HG02885 (cell line): ENCODE measurements around the gene INHBC.
"Not testable (repeated sequence)": the region's sequence is repeated elsewhere in the genome, so short reads cannot be mapped to it uniquely, and the experiment has no call there.

Experiments
- ATAC-seq: cut with Tn5 transposase; IDR thresholded peaks from one replicate; pipeline ENCODE4 v1.9.1; 2021; ENCODE audit warnings: mild to moderate bottlenecking; ENCODE audit not compliant: unreplicated experiment, poor library complexity

INHBC gene, protein sequence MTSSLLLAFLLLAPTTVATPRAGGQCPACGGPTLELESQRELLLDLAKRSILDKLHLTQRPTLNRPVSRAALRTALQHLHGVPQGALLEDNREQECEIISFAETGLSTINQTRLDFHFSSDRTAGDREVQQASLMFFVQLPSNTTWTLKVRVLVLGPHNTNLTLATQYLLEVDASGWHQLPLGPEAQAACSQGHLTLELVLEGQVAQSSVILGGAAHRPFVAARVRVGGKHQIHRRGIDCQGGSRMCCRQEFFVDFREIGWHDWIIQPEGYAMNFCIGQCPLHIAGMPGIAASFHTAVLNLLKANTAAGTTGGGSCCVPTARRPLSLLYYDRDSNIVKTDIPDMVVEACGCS

DNA sequence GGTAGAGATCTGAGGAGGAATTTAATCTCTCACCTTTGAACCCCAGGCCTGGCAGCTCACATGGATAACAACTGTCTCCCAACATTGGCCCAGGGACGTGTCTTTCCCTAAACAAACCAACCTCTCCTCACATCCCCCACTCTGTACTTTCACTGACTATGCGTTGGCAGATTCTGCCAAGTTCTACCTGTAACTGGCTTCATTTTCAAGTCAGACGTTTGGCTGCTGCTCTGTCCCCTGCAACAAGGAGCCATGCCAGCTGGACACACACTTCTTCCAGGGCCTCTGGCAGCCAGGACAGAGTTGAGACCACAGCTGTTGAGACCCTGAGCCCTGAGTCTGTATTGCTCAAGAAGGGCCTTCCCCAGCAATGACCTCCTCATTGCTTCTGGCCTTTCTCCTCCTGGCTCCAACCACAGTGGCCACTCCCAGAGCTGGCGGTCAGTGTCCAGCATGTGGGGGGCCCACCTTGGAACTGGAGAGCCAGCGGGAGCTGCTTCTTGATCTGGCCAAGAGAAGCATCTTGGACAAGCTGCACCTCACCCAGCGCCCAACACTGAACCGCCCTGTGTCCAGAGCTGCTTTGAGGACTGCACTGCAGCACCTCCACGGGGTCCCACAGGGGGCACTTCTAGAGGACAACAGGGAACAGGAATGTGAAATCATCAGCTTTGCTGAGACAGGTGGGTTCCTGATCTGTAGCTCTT is at the start of gene INHBC:
TSS of gene INHBC (plus strand) at position 268 of the 707 bp plus-strand sequence. CDS start at position 371, 103 bp downstream.
- no peak for ATAC-seq

DNA sequence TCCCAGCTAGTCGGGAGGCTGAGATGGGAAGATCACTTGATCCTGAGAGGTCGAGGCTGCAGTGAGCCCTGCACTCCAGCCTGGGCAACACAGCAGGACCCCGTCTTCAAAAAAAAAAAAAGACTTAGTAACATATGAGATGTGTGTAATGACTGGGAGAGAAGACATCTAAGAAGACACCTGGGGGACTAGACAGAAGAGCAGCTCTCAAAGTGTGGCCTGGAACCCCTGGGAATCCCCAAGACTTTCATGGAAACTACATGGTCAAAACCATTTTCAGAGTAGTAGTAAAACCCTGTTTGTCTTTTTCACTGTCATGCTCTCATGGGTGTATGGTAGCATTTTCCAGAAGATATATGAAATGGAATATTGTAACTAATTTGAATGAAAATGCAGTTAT is 49.0 kb upstream of the INHBC start:
- no peak for ATAC-seq

DNA sequence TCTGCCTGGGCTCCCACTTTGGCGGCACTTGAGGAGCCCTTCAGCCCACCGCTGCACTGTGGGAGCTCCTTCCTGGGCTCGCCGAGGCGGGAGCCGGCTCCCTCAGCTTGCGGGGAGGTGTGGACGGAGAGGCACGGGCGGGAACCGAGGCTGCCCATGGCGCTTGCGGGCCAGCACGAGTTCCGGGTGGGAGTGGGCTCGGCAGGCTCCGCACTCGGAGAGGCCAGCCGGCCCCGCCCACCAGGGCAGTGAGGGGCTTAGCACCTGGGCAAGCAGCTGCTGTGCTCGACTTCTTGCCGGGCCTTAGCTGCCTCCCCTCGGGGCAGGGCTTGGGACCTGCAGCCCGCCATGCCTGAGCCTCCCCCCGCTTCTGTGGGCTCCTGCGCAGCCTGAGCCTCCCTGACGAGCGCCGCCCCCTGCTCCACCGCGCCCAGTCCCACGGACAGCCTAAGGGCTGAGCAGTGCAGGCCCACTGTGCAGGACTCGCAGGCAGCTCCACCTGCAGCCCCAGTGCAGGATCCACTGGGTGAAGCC is 48.3 kb upstream of the INHBC start:
- ATAC-seq, result no peak

DNA sequence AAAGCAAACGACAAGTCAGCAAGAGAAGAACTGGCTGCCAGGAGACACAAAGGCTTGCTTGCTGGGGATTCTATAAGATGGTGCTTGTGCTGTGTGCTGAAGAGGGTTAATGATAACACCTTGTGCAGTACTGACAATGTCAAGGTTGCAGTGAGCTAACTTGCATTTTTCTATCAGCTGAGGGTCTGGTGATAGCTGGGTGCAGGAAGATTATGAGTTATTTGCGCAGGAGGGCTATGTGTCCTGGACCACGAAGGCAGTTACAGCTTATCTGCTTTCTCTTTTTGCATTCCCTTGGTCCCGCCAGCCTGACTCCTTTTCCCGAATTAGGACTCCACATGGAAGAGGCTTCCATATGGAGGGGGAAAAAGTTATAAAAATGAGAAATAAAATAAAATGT is 46.2 kb upstream of the INHBC start:
- ATAC-seq, result no peak

DNA sequence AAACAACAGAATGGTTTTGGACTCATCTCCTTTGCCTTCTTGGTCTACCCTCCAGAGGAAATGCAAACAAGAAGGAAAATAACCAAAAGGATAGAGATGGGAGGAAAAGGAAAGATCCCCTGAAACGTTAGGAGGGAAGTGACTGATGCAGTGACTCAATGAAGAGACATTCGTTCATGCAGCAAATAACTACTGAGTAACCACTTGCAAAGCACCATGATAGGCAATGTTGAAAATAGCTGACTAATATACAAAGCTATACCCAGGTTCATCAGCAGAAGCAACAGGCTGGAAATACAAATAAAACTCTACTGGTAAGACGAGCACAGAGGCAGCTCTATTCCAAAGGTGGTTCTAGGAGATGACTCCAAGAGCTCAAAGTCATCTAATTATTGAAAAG is 45.6 kb upstream of the INHBC start:
- ATAC-seq, result no peak

DNA sequence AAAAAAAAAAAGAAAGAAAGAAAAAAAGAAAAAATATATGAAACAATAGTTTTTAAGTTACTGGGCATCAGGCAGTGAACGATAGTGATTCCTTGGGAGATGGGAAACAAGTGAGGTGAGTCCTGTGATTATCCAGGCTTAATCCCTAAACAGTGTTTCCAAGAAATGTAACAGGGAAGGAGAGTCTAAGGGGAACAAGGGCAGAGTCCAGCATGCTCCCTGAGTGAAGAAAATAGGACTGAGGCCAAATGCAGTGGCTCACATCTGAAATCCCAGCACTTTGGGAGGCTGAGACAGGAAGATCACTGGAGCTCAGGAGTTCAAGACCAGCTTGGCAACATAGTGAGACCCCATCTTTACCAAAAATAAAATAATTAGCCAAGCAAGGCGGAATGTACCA is 44.4 kb upstream of the INHBC start:
- ATAC-seq, result no peak

DNA sequence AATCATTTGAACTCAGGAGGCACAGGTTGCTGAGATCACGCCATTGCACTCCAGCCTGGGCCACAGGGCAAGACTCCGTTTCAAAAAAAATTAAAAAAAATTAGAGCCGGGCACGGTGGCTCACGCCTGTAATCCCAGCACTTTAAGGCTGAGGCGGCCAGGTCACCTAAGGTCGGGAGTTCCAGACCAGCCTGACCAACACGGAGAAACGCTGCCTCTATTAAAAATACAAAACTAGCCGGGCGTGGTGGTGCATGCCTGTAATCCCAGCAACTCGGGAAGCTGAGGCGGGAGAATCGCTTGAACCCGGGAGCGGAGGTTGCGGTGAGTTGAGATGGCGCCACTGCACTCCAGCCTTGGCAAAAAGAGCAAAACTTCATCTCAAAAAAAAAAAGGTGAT is 39.5 kb upstream of the INHBC start:
- ATAC-seq, result no peak

DNA sequence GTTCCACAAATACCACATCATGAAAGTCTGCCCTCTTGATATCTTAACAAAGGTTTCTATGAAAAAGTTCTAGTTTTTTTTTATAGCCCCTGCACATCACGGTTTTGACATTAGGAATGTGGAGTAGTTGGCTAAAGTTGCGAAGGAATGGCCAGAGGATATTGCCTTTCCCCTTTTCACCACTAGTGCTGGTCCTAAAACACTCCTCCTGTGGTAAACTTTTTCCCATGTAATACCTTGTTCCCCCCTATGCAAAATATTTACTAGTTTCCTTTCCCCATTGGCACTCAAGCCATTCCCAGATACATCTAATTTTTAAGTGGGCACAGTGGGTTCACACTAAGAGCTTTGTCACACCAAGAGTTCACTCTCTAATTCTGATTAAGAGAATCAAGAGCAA is 37.1 kb upstream of the INHBC start:
- no peak for ATAC-seq

DNA sequence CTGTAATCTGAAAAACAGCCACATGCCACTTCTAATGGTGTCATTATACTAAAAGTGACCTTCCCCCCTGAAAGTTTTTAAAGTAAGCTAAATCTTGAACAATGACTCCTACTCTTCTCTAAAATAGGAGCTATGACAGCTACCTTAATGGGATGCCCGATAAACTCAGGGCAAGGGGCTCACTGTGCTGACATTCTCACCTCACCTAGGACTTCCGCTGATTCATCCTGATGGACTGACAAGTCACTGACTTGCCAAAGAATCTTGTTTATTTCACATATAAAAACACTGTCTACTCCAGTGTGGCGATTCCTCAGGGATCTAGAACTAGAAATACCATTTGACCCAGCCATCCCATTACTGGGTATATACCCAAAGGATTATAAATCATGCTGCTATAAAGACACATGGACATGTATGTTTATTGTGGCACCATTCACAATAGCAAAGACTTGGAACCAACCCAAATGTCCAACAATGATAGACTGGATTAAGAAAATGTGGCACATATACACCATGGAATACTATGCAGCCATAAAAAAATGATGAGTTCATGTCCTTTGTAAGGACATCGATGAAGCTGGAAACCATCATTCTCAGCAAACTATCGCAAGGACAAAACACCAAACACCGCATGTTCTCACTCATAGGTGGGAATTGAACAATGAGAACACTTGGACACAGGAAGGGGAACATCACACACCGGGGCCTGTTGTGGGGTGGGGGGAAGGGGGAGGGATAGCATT is 34.7 kb upstream of the INHBC start:
- not testable (repeated sequence) for ATAC-seq

DNA sequence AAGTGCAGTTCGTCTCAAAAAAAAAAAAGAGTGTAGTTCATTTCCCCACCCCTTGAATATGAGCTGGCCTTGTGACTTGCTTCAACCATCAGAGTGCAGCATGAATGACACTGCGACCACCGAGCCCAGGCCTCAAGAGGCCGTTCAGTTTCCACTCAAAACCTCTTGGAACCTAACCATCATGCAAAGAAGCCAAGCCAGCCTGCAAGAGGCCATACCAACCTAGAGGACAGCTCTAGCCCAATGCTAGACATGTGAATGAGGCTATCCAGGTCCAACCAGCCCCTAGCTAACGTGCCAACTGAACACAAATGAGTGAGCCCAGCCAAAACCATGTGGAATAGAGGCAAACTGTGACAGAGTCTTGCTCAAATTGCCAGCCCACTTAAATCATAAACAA is 33.4 kb upstream of the INHBC start:
- no peak for ATAC-seq

DNA sequence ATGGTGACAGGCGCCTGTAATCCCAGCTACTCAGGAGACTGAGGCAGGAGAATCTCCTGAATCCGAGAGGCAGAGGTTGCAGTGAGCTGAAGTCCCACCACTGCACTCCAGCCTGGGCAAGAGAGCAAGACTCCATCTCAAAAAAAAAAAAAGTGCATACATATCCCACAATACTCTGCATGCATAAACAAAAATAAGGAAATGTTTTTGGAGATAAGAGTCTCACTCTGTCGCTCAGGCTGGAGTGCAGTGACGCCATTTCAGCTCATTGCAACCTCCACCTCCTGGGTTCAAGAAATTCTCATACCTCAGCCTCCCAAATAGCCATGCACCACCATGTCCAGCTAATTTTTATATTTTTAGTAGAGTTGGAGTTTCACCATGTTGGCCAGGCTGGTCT is 32.4 kb upstream of the INHBC start:
- ATAC-seq, result not testable (repeated sequence)

DNA sequence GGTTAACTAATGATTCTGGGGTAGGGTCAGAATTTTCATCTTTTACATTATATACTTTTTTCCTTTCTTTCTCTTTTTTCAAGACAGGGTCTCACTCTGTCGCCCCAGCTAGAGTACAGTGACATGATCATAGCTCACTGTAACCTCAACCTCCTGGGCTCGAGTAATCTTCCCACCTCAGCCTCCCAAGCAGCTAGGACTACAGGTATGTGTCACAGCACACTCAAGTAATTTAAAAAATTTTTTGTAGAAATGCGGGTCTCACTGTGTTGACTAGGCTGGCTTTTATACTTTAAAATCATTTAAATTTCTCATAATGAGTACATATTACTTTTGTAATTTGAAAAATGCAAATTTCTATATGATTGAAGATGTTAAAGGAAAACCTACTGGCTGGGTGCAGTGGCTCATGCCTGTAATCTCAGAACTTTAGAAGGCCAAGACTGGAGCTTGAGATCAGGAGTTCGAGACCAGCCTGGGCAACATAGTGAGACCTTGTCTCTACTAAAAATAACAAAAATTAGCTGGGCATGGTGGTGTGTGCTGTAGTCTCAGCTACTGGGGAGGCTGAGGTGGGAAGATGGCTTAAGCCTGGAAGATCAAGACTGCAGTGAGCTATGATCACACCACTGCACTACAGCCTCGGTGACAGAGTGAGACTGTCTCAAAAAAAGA is 29.5 kb upstream of the INHBC start:
- no peak for ATAC-seq

DNA sequence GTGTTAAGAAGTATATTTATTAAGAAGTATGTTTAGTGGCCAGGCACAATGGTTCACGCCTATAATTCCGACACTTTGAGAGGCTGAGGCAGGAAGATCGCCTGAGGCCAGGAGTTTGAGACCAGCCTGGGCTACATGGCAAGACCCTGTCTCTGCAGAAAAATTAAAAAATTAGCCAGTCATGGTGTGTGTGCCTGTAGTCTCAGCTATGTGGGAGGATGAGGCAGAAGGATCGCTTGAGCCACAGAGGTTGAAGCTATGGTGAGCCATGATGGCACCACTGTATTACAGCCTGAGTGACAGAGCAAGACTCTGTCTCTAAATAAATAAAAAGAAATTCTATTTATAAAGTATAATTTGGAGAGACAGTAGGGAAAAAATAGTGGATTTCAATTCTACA is 24.1 kb upstream of the INHBC start:
- no peak for ATAC-seq

DNA sequence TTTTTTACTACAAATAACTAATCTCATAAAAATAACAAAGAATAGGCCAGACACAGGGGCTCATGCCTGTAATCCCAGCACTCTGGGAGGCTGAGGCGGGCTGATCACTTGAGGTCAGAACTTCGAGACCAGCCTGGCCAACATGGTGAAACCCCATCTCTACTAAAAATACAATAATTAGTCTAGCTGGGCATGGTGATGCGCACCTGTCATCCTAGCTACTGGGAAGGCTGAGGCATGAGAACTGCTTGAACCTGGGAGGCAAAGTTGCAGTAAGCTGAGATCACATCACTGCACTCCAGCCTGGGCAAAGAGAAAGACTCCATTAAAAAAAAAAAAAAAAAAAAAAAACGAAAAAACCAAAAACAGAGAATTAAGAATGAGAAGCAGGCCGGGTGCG is 20.4 kb upstream of the INHBC start:
- ATAC-seq, result not testable (repeated sequence)

DNA sequence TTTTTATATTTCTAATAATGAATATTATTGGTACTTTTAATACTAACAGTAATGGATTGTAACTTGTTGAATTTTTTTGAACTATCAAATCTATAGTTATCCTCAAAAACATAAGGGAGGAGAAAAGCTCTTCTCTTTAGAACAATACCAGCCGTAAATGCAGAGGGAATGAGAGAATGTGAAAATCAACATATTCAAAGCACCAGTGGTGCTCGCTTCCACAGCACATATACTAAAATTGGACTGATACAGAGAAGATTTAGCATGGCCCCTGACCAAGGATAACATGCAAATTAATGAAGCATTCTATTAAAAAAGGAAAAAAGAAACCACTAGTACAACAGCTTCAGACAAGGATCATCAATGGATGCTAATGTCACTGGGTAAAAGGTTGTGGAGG is 19.5 kb upstream of the INHBC start:
- no peak for ATAC-seq

DNA sequence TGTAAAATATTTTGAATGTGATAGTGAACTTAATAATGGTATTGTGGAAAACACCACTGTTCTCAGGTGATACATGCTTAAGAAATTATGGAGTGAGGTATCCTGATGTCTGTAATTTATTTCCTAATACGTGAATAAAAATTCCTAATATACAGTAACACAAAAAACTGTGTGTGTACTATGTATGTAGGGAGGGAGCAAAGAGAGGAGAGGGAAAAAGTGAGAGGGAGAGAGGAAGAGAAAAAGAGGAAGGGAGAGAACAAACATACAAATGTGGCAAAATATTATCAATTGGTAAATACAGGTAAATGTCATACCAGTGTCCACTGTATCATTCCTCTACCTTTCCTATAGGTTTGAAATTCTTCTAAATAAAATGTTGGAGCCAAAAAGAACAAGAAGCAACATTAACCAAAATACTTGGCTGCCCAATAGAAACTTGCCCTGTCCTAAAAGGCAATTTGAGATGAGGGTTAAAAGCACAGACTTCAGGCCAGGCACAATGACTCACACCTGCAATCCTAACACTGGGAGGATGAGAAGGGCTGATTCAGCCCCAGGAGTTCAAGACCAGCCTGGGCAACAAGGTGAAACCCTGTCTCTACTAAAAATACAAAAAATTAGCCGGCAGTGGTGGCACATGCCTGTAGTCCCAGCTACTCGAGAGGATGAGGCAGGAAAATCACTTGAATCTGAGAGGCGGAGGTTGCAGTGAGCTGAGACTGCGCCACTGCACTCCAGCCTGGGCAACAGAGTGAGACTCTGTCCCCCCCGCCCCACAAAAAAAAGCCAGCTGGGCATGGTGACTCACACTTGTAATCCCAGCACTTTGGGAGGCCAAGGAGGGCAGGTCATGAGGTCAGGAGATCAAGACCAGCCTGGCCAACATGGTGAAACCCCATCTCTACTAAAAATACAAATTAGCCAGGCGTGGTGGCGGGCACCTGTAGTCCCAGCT is 18.3 kb upstream of the INHBC start:
- ATAC-seq, result no peak

DNA sequence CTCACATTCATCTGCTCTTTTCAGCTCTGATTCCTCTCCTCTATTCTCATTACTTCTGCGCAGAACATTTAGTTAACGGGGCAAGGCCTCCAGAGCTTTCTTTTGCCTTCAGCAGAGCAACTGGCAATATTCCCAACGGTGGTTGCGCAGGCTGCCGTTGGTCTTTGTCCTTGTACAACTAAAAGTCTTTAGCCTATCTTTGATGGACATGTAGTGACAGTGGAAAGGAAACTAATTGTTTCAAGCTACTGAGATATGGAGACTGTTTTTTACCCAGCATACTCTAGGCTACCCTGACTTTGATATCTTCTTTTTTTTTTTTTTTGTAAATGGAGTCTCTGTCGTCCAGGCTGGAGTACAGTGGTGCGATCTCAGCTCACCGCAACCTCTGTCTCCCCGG is 16.3 kb upstream of the INHBC start:
- ATAC-seq, result no peak

DNA sequence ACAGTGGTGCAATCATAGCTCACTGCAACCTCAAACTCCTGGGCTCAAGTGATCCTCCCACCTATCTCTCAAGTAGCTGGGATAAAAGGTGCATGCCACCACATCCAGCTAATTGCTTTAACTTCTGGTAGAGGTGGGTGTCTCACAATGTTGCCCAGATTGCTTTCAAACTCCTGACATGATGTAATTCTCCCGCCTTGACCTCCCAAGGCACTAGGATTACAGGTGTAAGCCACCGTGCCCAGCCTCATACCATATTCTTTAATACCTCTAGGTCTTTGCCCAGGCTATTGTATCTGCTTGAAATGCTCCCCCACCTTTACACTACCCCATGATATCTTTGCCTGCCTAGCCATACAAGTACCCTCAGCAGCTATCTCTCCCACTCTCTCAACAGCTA is 15.1 kb upstream of the INHBC start:
- ATAC-seq, result no peak

DNA sequence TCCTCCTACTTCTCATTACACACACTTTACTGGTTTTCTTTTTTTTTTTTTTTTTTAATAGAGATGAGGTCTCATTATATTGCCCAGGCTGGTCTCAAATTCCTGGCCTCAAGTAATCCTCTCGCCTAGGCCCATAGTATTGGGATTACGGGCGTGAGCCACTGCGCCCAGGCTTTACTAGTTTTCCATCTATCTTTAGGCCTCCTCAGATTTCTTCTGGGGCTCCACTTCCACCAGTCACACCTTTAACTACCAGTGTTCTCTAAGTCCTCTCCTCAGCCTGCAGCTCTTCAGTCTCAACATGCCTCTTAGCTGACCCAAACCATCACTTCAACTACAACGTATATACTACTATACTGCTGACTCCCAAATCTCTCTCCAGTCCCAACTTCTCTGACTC is 14.1 kb upstream of the INHBC start:
- ATAC-seq, result no peak
